Sigmoid colon (tissue), 4 donors: ENCODE data around the gene CDK14.

Experiments
- EP300 ChIP-seq, 4 donors: sonication (generic); formaldehyde crosslinking; IDR thresholded peaks; one replicate each; pipeline ENCODE4 v1.6.1; 2017; ENCODE audit warnings: antibody characterized with exemption in 4 of 4
- POLR2A ChIP-seq, 2 donors: fragments of 450-650 bp; IDR thresholded peaks; one replicate each; pipeline ENCODE4 v1.6.1; 2016; ENCODE audit warnings: antibody characterized with exemption in 2 of 2, mild to moderate bottlenecking in 2 of 2, moderate library complexity in 2 of 2
- POLR2AphosphoS5 ChIP-seq, 4 donors: sonication (generic); formaldehyde crosslinking; IDR thresholded peaks; one replicate each; pipeline ENCODE4 v1.6.1; 2017; ENCODE audit warnings: antibody characterized with exemption in 4 of 4
- TF ChIP-seq, protein P1 (sequence below), 4 experiments: fragments of 450-650 bp in 3 of 4; fragments of 200-600 bp in 1 of 4; IDR thresholded peaks; one replicate each; pipeline ENCODE4 v1.5.1; 2016 to 2019; ENCODE audit warnings: antibody characterized with exemption in 4 of 4, mild to moderate bottlenecking in 3 of 4, moderate library complexity in 2 of 4

DNA sequence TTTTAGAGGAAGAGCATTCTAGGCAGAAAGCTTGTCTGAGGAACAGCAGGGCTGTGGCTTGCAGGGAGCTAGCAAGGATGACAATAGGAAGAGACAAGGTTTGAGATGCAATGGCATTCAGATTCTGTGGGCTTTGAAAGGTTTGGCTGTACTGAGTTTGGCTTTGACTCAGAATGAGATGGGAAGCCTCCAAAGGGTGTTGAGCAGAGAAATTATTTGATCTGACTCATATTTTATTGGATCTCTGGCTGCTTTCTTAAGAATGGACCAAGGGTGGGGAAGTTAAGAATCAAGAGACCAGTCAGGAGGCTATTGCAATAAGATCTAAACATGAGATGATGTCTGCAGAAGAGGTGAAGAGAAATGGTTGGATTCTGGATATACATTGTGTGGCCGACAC is 273.2 kb downstream of the CDK14 start:
- TF ChIP-seq, protein P1, sequence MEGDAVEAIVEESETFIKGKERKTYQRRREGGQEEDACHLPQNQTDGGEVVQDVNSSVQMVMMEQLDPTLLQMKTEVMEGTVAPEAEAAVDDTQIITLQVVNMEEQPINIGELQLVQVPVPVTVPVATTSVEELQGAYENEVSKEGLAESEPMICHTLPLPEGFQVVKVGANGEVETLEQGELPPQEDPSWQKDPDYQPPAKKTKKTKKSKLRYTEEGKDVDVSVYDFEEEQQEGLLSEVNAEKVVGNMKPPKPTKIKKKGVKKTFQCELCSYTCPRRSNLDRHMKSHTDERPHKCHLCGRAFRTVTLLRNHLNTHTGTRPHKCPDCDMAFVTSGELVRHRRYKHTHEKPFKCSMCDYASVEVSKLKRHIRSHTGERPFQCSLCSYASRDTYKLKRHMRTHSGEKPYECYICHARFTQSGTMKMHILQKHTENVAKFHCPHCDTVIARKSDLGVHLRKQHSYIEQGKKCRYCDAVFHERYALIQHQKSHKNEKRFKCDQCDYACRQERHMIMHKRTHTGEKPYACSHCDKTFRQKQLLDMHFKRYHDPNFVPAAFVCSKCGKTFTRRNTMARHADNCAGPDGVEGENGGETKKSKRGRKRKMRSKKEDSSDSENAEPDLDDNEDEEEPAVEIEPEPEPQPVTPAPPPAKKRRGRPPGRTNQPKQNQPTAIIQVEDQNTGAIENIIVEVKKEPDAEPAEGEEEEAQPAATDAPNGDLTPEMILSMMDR (IDR thresholded peaks at IDR 0.05) = no peak
- no peak for TF ChIP-seq POLR2AphosphoS5 (IDR thresholded peaks at IDR 0.05)
- no peak for TF ChIP-seq POLR2A (IDR thresholded peaks at IDR 0.05)
- TF ChIP-seq EP300 (IDR thresholded peaks at IDR 0.05) = no peak
